Measurements from ENCODE around the gene MYO16.
A peak's percentile ranks its signal among the peaks of the same experiment; 100 is the strongest.
"Not testable (repeated sequence)": the region's sequence is repeated elsewhere in the genome, so short reads cannot be mapped to it uniquely, and the experiment has no call there.

The MYO16 gene

DNA sequence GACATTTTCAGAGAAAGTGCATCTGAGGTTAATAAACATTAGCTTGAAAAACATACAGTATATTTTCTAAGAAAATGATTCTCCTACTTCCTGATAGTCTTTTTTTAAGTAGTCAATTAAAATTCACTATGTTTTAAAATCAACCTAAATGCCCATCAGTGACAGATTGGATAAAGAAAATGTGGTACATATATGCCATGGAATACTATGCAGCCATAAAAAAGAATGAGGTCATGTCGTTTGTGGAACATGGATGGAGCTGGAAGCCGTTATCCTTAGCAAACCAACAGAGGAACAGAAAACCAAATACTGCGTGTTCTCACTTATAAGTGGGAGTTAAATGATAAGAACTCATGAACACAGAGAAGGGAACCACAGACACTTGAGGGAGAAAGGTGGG is 462.8 kb downstream of the MYO16 start:
- not testable (repeated sequence) for DNase-seq

DNA sequence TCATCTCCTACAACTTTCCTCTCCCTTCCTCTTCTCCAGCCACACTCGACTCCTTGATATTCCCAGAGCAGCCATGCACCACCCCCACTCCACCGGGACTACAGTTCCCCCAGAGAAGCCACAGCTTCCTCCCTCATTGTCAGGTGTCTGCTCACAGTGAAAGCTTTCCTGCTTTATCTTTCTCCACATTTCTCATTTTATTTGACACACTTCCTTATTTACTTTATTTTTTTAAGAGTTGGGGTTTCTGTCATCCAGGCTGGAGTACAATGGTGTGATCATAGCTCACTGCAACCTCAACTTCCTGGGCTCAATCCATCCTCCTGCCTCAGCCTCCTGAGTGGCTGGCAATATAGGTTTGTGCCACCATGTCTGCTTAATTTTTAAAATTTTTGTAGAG is 464.6 kb downstream of the MYO16 start:
- no peak for DNase-seq

DNA sequence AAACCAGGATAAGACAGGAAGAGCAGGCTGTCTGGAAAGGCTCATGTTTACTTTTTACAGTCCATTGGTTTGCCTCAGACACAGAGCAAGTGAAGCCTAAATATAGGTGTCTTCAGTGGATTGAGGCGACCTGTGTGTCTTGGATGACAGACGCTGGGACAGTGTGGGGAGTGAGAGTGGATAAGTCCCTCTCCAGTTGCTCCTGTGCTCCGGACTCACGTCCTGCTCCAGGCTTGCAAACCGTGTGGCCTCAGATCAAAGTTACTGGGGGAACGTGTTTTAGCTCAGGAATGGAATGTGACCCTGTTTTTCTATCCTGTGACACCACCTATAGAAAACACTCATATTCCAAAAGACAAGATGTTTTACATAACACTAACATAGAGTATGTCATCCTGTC is 465.7 kb downstream of the MYO16 start:
- DNase-seq: no peak

DNA sequence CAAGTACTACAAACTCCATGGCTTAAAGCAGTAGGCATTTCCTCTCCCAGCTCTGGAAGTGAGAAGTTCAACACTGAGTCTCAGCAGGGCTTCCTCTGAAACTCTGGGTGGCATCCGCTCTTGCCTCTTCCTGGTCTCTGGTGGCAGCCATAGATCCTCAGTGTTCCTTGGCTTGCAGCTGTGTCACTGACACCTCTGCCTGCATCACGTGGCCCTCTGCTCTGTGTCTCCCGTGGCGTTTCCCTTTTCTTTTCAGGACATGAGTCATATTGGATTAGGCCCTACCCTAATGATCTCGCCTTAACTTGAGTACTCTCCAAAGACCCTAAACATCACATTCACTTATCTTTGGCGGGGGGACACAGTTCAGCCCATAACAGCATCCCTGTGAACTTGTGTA is 466.7 kb downstream of the MYO16 start:
- DNase-seq: no peak

DNA sequence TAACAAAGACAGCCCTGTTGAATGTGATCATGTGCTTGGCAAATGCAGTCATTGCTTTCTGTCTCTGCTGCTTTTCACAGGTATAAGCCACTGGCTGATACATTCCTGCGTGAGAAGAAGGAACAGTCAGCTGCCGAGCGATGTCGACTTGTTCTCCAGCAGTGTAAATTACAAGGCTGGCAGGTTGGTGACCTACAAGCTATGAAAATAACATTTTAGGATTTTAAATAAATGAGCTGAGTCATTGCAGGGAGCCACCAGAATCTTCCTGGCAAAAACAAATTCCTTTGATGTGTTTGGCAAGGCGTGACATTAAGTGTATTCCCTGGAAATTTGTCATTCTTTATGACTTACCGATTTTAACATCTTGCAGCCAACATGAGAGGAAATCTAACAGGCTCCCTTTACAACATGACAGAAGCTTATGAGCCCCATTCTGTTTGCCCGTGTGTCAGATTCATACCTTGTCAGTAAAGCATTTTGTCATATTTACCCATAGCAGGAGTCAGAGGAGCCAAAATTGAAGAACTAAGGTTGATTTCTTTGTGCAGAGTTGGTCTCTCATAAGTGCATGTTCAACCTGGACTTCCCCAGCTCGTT is 471.4 kb downstream of the MYO16 start:
- peak; percentile 8 for DNase-seq

DNA sequence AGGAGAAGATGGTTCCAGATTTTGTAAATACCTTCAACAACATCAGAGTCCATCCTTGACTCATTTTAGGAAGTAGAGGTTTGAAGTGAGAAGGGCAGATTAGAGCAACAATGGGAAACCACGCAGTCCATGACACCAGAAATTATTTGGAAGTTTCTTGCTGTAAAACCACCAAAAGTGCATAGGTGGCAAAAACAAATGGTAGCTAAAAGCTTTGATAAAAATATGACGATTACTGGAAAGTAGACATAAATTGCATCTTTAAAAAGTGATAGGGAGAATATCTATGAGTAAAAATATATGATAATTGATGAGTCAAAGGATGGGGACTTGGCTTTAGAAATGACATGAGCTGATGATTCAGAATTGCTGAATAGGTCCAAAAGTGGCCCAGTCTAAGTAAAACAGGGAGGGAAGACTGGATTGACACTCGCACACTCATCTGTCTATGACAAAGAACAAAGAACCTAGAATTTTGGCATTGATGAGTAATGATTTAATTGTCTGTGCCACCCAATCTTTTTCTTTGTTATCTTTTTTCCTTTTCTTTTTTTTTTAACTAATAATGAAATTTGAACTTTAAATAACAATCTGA is 472.2 kb downstream of the MYO16 start:
- no peak for DNase-seq

DNA sequence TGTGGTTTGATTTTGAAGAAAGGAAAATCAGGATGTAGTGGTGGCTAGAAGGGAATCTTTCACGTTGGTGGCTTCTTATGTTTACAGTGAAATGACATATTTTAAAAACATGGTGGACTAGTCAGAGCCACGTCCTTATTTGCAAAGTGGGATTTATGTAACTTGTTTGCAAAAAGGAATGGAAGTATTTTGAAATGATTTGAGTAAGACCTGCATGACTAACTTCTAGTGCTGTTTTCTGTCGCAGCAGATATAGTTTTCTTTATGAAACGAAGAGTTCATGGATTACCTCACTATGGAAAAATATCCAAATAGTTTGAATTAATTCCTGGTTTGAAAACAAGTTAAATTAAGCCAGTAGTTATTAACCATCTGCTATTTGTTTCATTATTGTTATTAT is 476.5 kb downstream of the MYO16 start:
- no peak for DNase-seq

DNA sequence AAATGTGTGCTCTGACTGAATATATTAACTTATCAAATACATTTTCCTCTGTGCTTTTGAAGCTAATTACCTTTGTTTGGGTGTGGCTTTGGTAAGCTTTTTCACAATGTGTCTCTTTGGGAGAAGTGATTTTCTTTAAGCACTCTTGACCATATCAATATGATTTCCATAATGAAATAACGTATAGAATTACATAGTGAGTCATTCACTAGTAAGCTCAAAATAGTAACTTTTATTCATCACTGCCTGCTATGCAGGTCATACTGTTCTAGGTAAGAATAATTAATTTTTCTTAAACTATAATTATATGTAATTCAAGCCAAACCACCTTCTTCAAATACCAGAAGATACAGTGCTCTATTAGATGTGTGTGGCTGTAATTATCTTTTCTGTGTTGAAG is 480.7 kb downstream of the MYO16 start:
- no peak for DNase-seq

DNA sequence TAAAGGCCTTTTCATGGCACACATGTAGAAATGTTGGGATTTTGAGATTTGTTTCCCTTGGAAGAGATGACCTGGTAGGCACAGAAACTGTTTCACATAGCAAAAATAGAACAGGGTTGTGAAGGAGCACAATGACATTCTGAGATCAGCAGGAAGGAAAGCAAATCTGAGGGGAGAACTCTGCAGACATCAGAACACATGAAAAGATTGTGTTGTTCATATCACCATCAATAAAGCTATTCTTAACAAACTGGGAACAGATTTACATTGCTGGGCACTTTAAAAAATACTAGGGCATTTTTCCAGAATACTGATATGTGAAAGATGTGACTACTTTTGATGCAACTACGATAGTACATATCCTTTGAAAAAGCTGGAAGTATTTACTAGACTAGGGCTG is 481.7 kb downstream of the MYO16 start:
- DNase-seq: no peak

DNA sequence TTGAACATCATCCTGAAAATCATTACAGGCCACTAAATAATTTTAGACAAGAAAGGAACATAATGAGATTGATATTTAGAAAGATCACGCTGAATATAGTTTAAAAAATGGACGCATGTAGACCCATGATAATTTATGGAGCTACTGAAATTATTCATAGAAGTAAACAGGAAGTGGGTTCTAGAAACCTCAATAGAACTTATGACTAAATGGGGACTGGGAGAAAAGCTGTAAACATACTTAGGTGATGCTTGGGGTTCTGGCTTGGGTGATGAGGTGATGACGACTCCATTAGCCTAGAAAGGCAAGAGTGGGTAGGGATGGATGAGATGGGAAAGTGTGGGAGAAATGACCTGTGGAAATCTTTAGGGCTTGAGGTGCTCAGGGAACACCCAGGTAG is 484.0 kb downstream of the MYO16 start:
- DNase-seq: no peak

DNA sequence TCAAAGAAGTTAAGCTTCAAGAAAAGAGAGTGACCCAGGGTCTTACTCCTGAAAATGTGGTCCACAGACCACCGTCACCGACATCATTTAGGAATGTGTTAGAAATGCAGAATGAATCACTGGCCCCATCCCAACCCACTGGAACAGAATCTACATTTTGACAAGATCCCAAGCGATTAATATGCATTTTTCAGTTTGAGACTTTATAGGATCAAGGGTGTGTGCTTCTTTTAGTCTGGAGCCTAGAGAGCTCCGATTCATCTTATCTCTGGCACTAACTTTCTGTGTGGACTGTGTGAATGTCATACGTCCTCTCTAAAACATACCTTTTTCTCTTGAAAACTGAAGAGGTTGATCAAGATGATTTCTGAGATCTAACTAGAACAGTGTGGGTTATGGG is 484.8 kb downstream of the MYO16 start:
- DNase-seq: no peak

DNA sequence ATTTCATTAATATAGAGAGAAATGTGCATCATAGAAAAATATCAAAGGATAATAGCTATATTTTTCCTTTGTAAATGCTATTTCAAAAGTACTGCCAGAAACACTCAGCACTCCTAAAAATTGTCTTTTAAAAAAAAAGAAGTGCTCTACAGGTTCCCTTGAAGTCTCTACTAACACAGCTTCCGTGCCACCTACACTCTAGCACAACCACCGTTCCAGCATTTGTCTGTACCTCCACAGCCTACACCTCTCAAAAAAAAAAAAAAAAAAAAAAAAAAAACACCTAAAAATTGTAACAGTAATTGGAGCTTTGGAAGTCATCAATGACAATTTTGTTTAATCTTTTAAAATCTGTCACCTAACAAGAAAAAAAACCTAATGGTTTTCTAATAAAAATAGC is 485.6 kb downstream of the MYO16 start:
- no peak for DNase-seq

DNA sequence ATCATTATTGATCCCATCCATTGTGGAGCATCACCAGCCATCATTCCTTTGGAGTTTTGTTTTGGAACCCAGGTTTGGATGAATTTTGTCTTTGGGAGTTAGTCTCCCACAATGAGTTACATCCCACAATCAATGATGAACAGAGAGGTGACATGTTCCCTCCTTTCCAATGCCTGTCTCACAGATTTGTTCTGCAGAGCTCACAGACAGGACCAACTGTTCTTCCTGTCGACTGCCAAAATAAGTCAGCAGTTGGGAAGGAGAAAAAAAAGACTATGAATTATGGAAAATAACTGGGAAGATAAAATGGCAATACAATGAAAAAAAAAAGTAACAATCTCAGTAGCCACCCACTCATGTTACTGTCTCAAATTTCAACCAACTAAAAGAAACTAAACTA is 489.1 kb downstream of the MYO16 start:
- no peak for DNase-seq

DNA sequence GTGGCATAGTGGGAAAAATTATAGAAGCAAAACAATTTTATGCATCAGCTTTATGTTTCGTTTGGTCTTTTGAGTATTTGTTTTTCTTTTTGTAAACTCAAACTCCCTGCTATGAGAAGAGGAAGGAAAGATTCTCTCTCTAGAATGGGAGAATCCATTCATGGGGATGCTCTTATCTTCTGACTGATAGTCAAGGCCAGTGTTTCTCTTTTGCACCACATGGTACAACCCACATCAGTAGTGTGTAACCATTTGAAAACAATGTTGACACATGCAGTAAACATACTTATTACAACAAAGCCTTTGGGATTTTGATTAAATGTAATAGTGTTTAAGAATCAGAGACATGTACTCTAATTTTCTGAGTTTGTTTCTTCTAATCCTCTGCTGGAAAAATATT is 490.5 kb downstream of the MYO16 start:
- no peak for DNase-seq

DNA sequence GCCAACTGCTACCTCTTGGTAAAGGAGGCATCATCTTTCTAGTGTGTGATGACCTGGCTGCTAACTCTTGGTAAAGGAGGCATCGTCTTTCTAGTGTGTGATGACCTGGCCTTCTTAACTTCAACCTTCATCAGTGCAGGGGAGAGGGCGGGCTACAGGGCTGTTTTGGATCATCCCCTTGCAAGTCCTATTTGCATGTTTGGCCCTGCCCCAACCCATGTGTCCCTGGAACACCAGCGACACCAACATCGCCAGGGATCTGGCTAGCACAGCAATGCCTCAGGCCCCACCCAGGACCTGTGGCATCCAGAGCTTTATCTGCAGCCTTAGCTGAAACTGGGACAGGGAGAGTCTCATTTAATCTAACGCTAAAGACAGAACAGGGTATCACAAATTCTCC is 492.4 kb downstream of the MYO16 start:
- DNase-seq: no peak

DNA sequence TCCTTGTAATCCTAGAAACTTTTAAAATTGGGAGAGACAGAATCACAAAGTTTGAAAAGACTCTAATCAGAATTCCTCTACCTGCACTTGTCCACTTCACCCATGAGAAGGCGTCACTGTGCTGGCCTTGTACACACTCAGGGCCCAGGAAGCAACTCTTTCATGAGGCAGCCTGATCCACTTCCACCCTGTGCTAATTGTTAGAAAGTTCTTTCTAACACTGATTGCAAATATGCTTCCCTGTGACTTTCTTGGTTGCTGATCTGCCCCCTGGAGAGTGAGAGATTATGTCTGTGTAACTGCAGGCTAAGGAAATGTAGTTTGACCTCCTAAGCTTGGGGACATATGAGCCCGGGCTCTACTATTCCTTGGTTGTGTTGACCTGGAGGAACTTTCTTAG is 494.6 kb downstream of the MYO16 start:
- no peak for DNase-seq

DNA sequence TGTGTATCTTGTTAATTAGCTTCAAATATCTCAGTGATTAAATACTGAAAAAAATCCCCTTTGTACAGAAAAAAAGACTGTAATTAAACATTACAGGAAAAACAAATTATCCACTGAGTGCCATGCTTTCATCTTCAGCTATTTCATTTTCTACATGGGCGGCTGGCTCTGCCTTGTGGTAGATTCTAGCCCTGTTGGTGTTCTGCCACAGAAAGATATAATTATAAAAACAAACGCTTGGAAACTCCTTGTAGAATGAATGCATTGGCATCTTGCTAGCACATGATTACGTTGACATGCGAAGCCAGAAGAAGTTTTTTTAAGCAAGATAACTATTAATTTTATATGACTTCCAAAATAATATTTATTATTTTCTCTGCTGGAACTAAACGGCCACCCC is 496.8 kb downstream of the MYO16 start:
- DNase-seq: no peak

DNA sequence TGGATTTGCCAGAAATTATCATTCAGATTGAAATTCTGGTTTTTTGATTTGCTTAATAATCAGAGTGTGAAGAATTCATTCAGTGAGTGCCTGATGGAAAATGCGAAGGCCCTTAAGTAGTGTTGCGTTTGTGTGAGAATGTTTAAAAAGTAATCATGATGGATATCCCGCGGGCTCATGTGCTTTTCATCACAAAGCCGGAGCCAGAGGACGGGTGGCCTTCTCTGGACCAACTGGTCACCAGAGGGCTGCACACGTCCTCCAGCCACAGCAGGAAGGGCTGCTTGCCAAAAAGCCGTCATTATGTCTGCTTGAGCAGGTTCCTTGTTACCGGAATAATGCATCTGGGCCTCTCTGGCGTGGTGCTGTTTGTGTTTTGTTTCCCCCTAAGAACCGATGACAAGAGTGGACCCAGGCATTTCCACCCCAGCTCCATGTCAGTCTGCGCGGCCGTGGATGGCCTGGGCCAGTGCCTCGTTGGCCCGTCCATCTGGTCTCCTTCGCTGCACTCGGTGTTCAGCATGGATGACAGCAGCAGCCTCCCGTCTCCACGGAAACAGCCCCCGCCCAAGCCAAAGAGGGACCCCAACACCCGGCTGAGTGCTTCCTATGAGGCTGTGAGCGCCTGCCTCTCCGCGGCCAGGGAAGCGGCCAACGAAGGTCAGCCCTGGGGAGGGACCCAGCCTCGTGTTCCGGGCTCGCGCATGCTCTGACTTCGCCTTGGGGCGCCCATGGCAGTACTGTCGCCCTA is 497.7 kb downstream of the MYO16 start:
- DNase-seq: no peak

DNA sequence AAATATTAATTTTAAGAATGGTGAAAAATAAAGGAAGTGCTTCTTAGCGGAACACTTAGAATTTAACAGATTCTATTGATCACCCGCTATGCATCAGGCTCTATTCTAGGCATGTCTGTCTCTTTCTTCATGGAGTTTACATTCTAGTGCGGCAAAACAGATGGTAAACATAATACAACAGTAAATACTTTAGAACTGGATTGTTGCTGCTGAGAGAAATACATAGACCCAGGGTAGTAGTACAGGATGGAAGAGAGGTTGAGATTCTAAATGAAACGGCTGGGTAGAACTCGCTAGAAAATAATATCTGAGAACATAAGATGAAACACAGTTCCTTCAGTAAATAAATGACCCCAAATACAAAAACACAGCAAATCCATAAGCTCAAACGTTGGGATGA is 498.7 kb downstream of the MYO16 start:
- DNase-seq: no peak

DNA sequence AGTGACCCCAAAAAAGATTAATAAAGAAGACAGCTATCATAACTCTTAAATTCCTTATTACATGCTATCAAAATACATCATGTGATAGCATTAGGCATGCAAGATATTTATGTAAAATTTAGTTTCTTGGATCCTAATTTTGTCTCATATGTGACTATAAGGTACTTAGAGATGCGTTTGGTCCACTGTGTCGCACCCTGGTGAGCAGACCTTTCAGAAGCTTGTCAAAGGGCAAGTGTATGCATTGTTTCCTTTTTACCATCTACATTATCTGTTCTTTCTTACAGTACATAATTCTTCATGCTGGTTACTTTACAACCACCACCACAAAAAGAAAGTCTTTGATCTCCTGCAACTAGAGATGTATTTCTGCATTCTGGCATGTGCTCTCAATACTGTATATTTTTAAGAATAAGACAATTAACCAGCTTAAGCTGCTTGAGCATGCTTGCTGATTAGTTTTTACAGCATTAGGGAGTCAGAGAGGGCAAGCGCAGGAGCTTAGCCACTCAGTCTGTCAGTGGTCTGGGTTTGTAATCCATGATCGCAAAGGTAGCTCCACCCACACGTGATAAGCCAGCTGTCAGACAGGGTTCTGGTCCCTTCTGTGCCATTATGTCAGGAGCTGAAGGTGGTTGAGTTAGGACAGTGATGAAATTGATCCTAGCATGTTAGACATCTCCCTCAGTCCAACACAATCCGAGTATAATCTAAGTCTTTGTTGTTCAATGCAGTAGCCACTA is 500.9 kb downstream of the MYO16 start:
- no peak for DNase-seq

DNA sequence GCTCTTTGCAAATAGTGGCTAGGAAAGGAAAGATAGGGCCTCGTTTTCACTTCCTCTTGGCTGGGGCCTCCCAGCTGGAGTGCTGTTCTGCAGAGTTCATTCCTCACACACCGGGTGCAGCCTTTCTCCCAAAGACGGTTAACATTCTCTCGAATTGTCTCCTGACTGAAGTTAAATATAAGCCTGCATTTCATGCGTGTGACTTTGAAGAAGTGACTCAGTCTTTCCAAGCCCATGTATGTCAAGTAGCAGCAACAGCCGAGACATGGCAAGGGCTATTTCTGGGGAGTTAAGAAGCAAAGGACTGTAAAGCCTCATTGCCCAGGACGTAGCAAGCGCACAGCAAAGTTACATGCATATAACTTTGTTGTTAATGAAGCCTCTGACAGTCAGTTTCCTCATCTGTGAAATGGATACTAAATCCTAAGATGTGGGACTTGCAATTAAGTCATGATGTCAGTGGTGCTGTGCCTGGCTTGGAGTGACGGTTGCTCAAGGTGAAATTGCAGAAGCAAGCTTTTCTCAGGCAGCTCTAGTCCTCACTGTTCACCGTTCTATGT is 502.4 kb downstream of the MYO16 start:
- peak; percentile 60 for DNase-seq

DNA sequence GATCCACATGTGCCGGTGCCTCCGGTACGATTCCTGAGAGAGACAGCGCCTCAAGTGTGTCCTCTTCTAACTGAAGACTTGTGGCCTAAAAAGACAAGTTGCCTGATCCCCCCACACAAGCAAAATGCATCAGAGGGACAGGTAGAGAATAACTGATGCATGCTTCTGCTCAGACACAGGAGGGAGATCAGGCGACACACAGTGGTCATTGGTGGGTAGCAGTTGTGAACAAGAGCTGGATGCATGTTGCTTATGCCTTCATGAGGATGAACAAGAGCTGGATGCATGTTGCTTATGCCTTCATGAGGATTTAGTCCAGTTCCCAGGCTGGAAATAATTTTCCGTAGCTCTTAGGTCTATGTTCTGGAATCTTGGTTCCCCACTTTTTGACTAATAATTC is 505.6 kb downstream of the MYO16 start:
- DNase-seq: no peak

DNA sequence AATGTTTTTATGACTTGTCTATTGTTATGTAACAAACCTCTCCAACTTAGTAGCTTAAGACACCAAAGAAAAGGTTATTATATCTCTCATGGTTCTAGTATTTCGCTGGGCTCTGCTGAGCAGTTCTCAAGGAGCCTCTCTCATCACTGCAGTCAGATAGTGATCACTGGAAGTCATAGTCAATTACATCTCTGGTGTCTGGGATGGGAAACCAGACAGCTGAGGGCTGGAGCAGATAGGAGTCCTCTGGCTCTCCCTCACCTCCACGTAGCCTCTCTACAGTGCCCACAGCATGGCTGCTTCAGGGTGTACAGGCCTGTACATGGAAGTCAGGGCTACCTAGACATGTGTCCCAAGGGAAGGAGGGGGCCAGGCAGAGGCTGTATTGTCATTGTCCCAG is 507.5 kb downstream of the MYO16 start:
- DNase-seq: no peak

DNA sequence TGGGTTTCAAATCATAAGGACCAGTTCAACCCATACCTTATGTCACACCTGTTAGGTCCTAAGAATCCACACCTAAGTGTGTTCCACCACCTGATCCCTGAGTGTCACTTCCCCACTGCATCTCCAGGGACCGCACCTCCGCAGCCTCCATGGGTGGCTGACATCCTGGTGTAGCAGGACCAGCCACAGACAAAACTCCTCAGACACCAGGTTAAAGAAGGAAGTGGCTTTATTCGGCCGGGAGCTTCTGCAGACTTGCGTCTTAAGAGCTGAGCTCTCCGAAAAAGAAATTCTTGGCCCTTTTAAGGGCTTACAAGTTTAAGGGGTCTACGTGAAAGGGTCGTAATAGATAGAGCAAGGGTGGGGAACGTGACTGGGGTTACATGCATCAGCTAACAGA is 509.9 kb downstream of the MYO16 start:
- DNase-seq: no peak
